ENCODE data around the gene PAPPA. TPM values are rescaled to one million over a fixed set of nuclear protein-coding genes. Genes with fewer than 3 reads are reported as not detected.

PAPPA gene
- total and polyA plus RNA-seq, 2 of the 8 experiments (the other 6 are each of a cell fraction or from before 2014, with no cell fraction given) = 0.18 to 0.63 TPM

- TF ChIP-seq CREB1 (IDR thresholded peaks at IDR 0.05) (0 out of 2 replicates have a peak, but pooled peaks have one; percentile 31), ATF2 (IDR thresholded peaks at IDR 0.05; ENCODE audit: low read length) (no peak)
- ChIA-PET CTCF (ENCODE audit: partially characterized antibody) (interaction anchor here (0.6 to 2.3 kb wide), 7 partner anchors 7 to 622 kb away, joined by 3 to 5 read pairs (median 3); no protein-coding TSS in a partner anchor), POLR2A (ENCODE audit: partially characterized antibody) (interaction anchor here (1.0 kb wide), 1 partner anchor 178 kb away, joined by 3 read pairs; no protein-coding TSS in a partner anchor)
- H3K79me1 ChIP-seq (ENCODE audit: low read depth, low read length) = no peaks in the 10 kb centered on the region
- no peak overlapping the region for H3K14ac ChIP-seq (ENCODE audit: insufficient read length)
- H2BK20ac ChIP-seq (ENCODE audit: low read length) = no peak overlapping the region
- H3K36me3 ChIP-seq (ENCODE audit: control insufficient read depth in 2 of 4, insufficient read depth in 4 of 4, low read length in 3 of 4) = no peaks in the 10 kb centered on the region
- DNase-seq (ENCODE audit: low read depth in 1 of 2, low spot score in 2 of 2) = no peak
- no peaks in the 10 kb centered on the region for H3K9me3 ChIP-seq (ENCODE audit: insufficient read depth in 2 of 2, low read depth in 1 of 2, low read length in 1 of 2)
- H3K18ac ChIP-seq (ENCODE audit: extremely low read depth, low read length) = peak overlapping the region; percentile 25; the same call in 1 of the 2 replicates
- peaks cover 50 to 84% (median 75%) of the 10 kb centered on the region in 4 experiments for H3K27me3 ChIP-seq (replicated peaks in 1 of 4; ENCODE audit: control insufficient read depth in 3 of 4, extremely low read depth in 1 of 4, insufficient read depth in 3 of 4, low read length in 3 of 4)
- H4K20me1 ChIP-seq (replicated peaks in 1 of 2; ENCODE audit: control insufficient read depth in 1 of 2, insufficient read depth in 2 of 2, low read length in 2 of 2) = peaks cover 0 to 4% of the 10 kb centered on the region in 2 experiments
- no peak overlapping the region for H4K5ac ChIP-seq (ENCODE audit: insufficient read length, low read depth, low read length)
- no peak overlapping the region for H2BK15ac ChIP-seq (ENCODE audit: low read length)
- H2AK5ac ChIP-seq (ENCODE audit: low read depth, low read length) = no peak overlapping the region
- H4K91ac ChIP-seq (replicated peaks; ENCODE audit: insufficient read length, low read length) = no peak overlapping the region
- H2AFZ ChIP-seq (ENCODE audit: low read length) = no peak overlapping the region
- no peak overlapping the region for H2BK12ac ChIP-seq (ENCODE audit: low read depth, low read length)
- no peak overlapping the region for H3K4me2 ChIP-seq (ENCODE audit: insufficient read depth in 1 of 2, low read depth in 2 of 2, low read length in 2 of 2)
- no peak overlapping the region for H3K4ac ChIP-seq (replicated peaks; ENCODE audit: insufficient read length, low read depth, low read length)
- H3K23me2 ChIP-seq (ENCODE audit: low read depth, low read length) = no peaks in the 10 kb centered on the region
- H2BK5ac ChIP-seq (ENCODE audit: low read depth, low read length) = no peak overlapping the region
- H3K56ac ChIP-seq (replicated peaks; ENCODE audit: insufficient read length, low read depth, low read length) = no peak overlapping the region
- no peak overlapping the region for H3K9ac ChIP-seq (replicated peaks in 1 of 4; ENCODE audit: extremely low read depth in 1 of 4, low read depth in 3 of 4, low read length in 3 of 4)
- H3K4me1 ChIP-seq (replicated peaks in 1 of 4; ENCODE audit: control insufficient read depth in 3 of 4, insufficient read depth in 4 of 4, low read length in 3 of 4) = peaks cover 3 to 26% (median 15%) of the 10 kb centered on the region in 4 experiments
- H3K4me3 ChIP-seq (ENCODE audit: extremely low read depth in 1 of 4, insufficient read depth in 2 of 4, low read depth in 3 of 4, low read length in 4 of 4) = no peak overlapping the region
- WGBS, 2 experiments (ENCODE audit: extremely low coverage in 1 of 2, insufficient coverage in 1 of 2, insufficient read length in 1 of 2, insufficient replicate concordance in 2 of 2, low coverage in 1 of 2, low lambda C conversion rate in 2 of 2, missing lambda C conversion rate in 1 of 2) = 76% methylated on average over 4 of the region's 4 CpGs; no CpG with 5 or more reads in 1 of the 2 experiments
- H3K27ac ChIP-seq (ENCODE audit: low read depth, low read length) = no peak overlapping the region
- FAIRE-seq = no peak
- no peak overlapping the region for H4K8ac ChIP-seq (ENCODE audit: extremely low read depth, insufficient read depth, low read length)
- H2BK120ac ChIP-seq (replicated peaks; ENCODE audit: low read depth, low read length) = no peak overlapping the region
- no peaks in the 10 kb centered on the region for H3K79me2 ChIP-seq (ENCODE audit: control insufficient read depth in 1 of 2, insufficient read depth in 2 of 2, low read length in 2 of 2)
- H3K23ac ChIP-seq (ENCODE audit: insufficient read length) = no peak overlapping the region
Measured at GRCh38 chr9:116335392-116335791, 181.8 kb downstream of the PAPPA start.

Data from H1 (cell line).